Measurements from ENCODE around the gene SUMO3.

- TF ChIP-seq CTCF (conservative IDR thresholded peaks at IDR 0.05 in 1 of 2, IDR thresholded peaks at IDR 0.05 in 1 of 2; ENCODE audit: extremely low read depth in 1 of 2, insufficient read depth in 1 of 2, low read depth in 1 of 2, low read length in 2 of 2) (no peak), EZH2 (IDR thresholded peaks at IDR 0.05; ENCODE audit: borderline replicate concordance, low read length) (no peak)
These were observed 28.3 kb upstream of the SUMO3 start for GRCh38 chr21:44846224-44846484.

Measured in mammary epithelial cell (primary cell).